ENCODE results near the gene REEP3. TPM values are rescaled to one million over a fixed set of nuclear protein-coding genes. Genes with fewer than 3 reads are reported as not detected.
"Not testable (repeated sequence)": the region's sequence is repeated elsewhere in the genome, so short reads cannot be mapped to it uniquely, and the experiment has no call there.

The REEP3 gene
- polyA plus RNA-seq, 6 donors from 2014 or later: 5.0 to 7.5 (median 6.3) TPM

GRCh38 chr10:63665006-63665580, 143.9 kb downstream of the REEP3 start:
- H3K36me3 Mint-ChIP-seq; H3K27me3 Mint-ChIP-seq; H3K4me3 Mint-ChIP-seq; ATAC-seq (ENCODE audit: low read depth in 2 of 2); H3K4me1 Mint-ChIP-seq; DNase-seq; H3K27ac Mint-ChIP-seq; H3K9me3 Mint-ChIP-seq: not testable (repeated sequence)

GRCh38 chr10:63665670-63666134, 144.5 kb downstream of the REEP3 start:
- Mint-ChIP-seq H3K4me3 (no peak overlapping the region), H3K9me3 (no peaks in the 10 kb centered on the region), H3K4me1 (no peaks in the 10 kb centered on the region), H3K36me3 (no peaks in the 10 kb centered on the region), H3K27ac (peak overlapping the region in 1 of 6 donors; percentile 49), H3K27me3 (no peaks in the 10 kb centered on the region)
- DNase-seq (no peak), ATAC-seq (ENCODE audit: low read depth in 2 of 2) (no peak)

GRCh38 chr10:63666836-63667383, 145.7 kb downstream of the REEP3 start:
- ATAC-seq (ENCODE audit: low read depth in 2 of 2): no peak
- Mint-ChIP-seq H3K4me1 (peaks cover 0 to 9% (median 0%) of the 10 kb centered on the region in 3 donors), H3K9me3 (no peaks in the 10 kb centered on the region), H3K27me3 (peaks cover 0 to 6% (median 0%) of the 10 kb centered on the region in 3 donors), H3K36me3 (no peaks in the 10 kb centered on the region), H3K27ac (no peak overlapping the region), H3K4me3 (no peak overlapping the region)
- no peak for DNase-seq

GRCh38 chr10:63667596-63668480, 146.6 kb downstream of the REEP3 start:
- no peak for DNase-seq
- no peak for ATAC-seq (ENCODE audit: low read depth in 2 of 2)
- peaks cover 0 to 11% (median 0%) of the 10 kb centered on the region in 3 donors for H3K4me1 Mint-ChIP-seq
- H3K27ac Mint-ChIP-seq: no peak overlapping the region
- no peaks in the 10 kb centered on the region for H3K36me3 Mint-ChIP-seq
- no peak overlapping the region for H3K4me3 Mint-ChIP-seq
- H3K27me3 Mint-ChIP-seq: peaks cover 0 to 6% (median 0%) of the 10 kb centered on the region in 3 donors
- no peaks in the 10 kb centered on the region for H3K9me3 Mint-ChIP-seq

- Mint-ChIP-seq H3K4me3 (peak overlapping the region in 1 of 8 donors; percentile 37), H3K27me3 (peaks cover 0 to 6% (median 0%) of the 10 kb centered on the region in 3 donors), H3K9me3 (no peaks in the 10 kb centered on the region), H3K4me1 (peaks cover 0 to 11% (median 0%) of the 10 kb centered on the region in 3 donors), H3K36me3 (no peaks in the 10 kb centered on the region), H3K27ac (no peak overlapping the region)
- DNase-seq (no peak), ATAC-seq (ENCODE audit: low read depth in 2 of 2) (no peak)
Measured at GRCh38 chr10:63670291-63670898, 149.2 kb downstream of the REEP3 start.

GRCh38 chr10:63671317-63671937, 150.2 kb downstream of the REEP3 start:
- peak overlapping the region in 1 of 6 donors; percentile 12 for H3K27ac Mint-ChIP-seq
- peaks cover 0 to 11% (median 0%) of the 10 kb centered on the region in 3 donors for H3K4me1 Mint-ChIP-seq
- H3K4me3 Mint-ChIP-seq: no peak overlapping the region
- H3K9me3 Mint-ChIP-seq: no peaks in the 10 kb centered on the region
- ATAC-seq (ENCODE audit: low read depth in 2 of 2) (no peak), DNase-seq (no peak)
- peaks cover 0 to 6% (median 0%) of the 10 kb centered on the region in 3 donors for H3K27me3 Mint-ChIP-seq
- H3K36me3 Mint-ChIP-seq: no peaks in the 10 kb centered on the region

- ATAC-seq (ENCODE audit: low read depth in 2 of 2) (no peak), DNase-seq (no peak)
- Mint-ChIP-seq H3K4me3 (no peak overlapping the region), H3K36me3 (no peaks in the 10 kb centered on the region), H3K27ac (no peak overlapping the region), H3K9me3 (no peaks in the 10 kb centered on the region), H3K27me3 (peaks cover 0 to 6% (median 0%) of the 10 kb centered on the region in 3 donors), H3K4me1 (peaks cover 0 to 11% (median 0%) of the 10 kb centered on the region in 3 donors)
Measured at GRCh38 chr10:63672491-63672890, 151.3 kb downstream of the REEP3 start.

GRCh38 chr10:63673246-63673645, 152.0 kb downstream of the REEP3 start:
- Mint-ChIP-seq H3K9me3 (no peaks in the 10 kb centered on the region), H3K4me1 (peaks cover 0 to 11% (median 0%) of the 10 kb centered on the region in 3 donors), H3K27me3 (peaks cover 0 to 6% (median 0%) of the 10 kb centered on the region in 3 donors), H3K4me3 (no peak overlapping the region), H3K27ac (no peak overlapping the region), H3K36me3 (no peaks in the 10 kb centered on the region)
- no peak for ATAC-seq (ENCODE audit: low read depth in 2 of 2)
- no peak for DNase-seq

GRCh38 chr10:63673846-63674245, 152.6 kb downstream of the REEP3 start:
- no peak overlapping the region for H3K4me3 Mint-ChIP-seq
- H3K27ac Mint-ChIP-seq: no peak overlapping the region
- no peaks in the 10 kb centered on the region for H3K9me3 Mint-ChIP-seq
- no peaks in the 10 kb centered on the region for H3K36me3 Mint-ChIP-seq
- DNase-seq (no peak), ATAC-seq (ENCODE audit: low read depth in 2 of 2) (no peak)
- peaks cover 0 to 6% (median 0%) of the 10 kb centered on the region in 3 donors for H3K27me3 Mint-ChIP-seq
- H3K4me1 Mint-ChIP-seq: peaks cover 0 to 11% (median 0%) of the 10 kb centered on the region in 3 donors

Other genes starting within 250 kb of the REEP3 start
- gene JMJD1C, start 55.4 kb upstream of the REEP3 start, polyA plus RNA-seq (ENCODE audit: low read depth in 6 of 6): 100 to 1,000 TPM in 5 of 6 donors, 10 to 100 TPM in 1; 51.7 to 154 (median 124) TPM

Measured in naive B cell (primary cell).